Endometrial microvascular endothelial cells (primary cell): ENCODE data around the gene PCF11. TPM values are rescaled to one million over a fixed set of nuclear protein-coding genes. Genes with fewer than 3 reads are reported as not detected.

Experiments
- in situ Hi-C: cut with HindIII; loops from 2 replicates; pipeline ENCODE4 v1.10.0; 2017; ENCODE audit warnings: low sequenced_read_pairs, low pct_unique_long_range_greater_than_20kb; ENCODE audit errors: inconsistent ontology term
- total RNA-seq: library from RNA; depleted of rRNA; stranded (reverse); fragments of >200 nt; gene quantifications from one replicate; pipeline ENCODE4 v1.2.3, GENCODE V29; 2015; ENCODE audit errors: inconsistent ontology term

Gene PCF11
- total RNA-seq, 1 donor from 2014 or later: 23.9 TPM

DNA sequence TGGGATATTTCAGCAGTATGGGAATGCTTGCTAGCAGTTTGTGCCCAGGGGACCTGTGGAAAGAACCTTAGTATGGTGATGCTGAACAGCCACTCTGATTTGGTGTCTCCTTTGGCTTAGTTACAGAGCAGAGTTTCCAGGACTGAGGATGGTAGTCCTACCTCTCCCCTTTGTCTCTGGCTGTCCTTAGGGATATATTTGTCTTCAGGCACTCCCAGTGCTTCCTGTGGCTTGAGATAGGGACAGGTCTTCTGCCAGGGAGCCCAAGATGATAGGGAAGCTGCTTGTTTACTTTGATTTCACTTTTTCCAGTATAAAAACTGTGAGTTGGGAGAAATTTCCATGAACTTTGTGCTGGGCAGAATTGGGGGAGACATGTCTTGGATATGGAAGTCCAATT is 64.8 kb downstream of the PCF11 start:
- in situ Hi-C loops: no loop called here

DNA sequence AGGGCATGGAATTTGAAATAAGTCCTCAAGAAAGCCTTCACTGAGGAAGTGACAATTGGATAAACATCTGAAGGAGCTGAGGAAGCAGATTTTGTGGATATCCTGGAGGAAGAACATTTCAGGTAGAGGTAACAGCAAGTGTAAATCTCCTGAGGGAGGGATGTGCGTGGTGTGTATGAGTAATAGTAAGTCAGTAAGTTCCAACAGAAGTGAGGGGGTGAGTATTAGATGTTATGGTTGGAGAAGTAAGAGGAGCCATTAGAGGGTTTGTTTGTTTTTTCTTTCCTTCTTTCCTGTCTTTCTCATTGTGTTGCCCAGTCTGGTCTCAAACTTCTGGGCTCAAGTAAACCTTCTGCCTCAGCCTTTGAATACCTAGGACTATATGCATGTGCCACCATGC is 65.6 kb downstream of the PCF11 start:
- in situ Hi-C loops: no loop called here

DNA sequence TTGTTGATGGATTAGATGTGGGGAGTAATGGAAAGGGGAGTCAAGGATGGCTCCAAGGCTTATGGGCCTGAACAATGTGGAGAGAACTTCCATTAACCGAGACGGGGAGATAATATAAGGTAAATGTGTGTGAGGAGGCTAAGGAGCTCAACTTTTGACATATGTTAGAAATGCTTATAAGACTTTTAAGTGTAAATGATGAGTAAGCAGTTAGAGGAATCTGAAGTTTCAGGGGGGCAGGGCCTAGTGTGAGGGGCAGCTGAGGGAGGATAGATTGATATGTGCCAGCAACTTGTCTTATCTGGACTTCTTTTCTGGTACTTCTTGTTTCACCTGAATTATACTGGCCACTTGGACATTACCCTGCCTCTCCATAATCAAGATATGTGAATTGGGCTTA is 66.5 kb downstream of the PCF11 start:
- in situ Hi-C loops: no loop called here

DNA sequence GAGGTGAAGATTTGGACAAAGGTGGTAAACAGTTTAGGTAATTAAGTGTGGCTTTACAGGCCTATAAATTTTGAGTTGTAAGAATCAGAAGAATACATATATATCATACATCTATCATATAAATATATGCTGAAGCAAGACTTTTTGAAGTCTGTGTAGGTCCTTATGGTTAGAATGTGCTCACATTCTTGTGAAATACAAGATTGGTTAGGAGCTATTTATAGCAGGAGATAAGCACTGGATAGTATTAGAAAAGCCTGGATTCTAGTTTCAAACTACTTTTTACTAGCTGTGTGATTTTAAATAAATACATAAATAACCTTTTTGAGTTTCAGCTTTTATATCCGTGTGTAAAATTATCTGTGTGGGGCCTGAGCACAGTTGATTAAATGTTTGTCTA is 78.9 kb downstream of the PCF11 start:
- in situ Hi-C loops: no loop called here

Other genes starting within 250 kb of the PCF11 start
- gene RAB30, start 85.2 kb upstream of the PCF11 start, total RNA-seq: 4.2 TPM
- 5.9 TPM for gene ANKRD42, start 36.6 kb downstream of the PCF11 start, total RNA-seq
- 45.0 TPM for gene CCDC90B, start 129.2 kb downstream of the PCF11 start, total RNA-seq